Measurements from ENCODE around the gene CEP128.

DNA sequence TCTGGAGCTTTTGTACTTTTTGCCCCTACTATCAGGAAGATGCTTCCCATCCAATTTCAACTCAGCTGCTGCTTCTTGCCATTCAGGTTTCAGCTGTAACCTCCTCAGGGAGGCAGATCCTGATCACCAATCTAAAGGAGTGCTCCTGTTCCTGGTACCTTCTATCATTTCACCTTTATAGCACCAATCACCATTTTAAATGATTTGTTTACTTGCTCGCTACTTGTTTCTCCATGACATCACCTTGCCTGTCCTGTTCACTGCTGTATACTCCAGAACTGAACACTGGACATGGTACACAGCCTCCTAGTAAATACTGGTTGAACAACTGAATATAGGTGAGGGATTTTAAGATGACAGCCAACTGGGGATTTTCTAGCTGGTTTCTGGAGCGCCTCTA is 443.0 kb downstream of the CEP128 start:
- TF ChIP-seq, protein P1, sequence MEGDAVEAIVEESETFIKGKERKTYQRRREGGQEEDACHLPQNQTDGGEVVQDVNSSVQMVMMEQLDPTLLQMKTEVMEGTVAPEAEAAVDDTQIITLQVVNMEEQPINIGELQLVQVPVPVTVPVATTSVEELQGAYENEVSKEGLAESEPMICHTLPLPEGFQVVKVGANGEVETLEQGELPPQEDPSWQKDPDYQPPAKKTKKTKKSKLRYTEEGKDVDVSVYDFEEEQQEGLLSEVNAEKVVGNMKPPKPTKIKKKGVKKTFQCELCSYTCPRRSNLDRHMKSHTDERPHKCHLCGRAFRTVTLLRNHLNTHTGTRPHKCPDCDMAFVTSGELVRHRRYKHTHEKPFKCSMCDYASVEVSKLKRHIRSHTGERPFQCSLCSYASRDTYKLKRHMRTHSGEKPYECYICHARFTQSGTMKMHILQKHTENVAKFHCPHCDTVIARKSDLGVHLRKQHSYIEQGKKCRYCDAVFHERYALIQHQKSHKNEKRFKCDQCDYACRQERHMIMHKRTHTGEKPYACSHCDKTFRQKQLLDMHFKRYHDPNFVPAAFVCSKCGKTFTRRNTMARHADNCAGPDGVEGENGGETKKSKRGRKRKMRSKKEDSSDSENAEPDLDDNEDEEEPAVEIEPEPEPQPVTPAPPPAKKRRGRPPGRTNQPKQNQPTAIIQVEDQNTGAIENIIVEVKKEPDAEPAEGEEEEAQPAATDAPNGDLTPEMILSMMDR (IDR thresholded peaks at IDR 0.05): no peak
- TF ChIP-seq POLR2AphosphoS5 (IDR thresholded peaks at IDR 0.05): no peak

All from suprapubic skin (tissue), 3 donors.